HG02884 (cell line): ENCODE results near the gene ADORA2A.

Source experiments
- ATAC-seq: cut with Tn5 transposase; IDR thresholded peaks from one replicate; pipeline ENCODE4 v1.9.1; 2021; ENCODE audit warnings: mild to moderate bottlenecking, moderate library complexity; ENCODE audit not compliant: unreplicated experiment

The ADORA2A gene

GRCh38 chr22:24445481-24446259, 18.3 kb downstream of the ADORA2A start:
- ATAC-seq: no peak

GRCh38 chr22:24446260-24446611, 18.8 kb downstream of the ADORA2A start:
- ATAC-seq: no peak

- ATAC-seq: no peak
Observed at GRCh38 chr22:24450610-24451009, 23.2 kb downstream of the ADORA2A start.

- ATAC-seq: no peak
Observed at GRCh38 chr22:24451162-24451561, 23.8 kb downstream of the ADORA2A start.

- no peak for ATAC-seq
Observed at GRCh38 chr22:24453853-24454252, 26.5 kb downstream of the ADORA2A start.

GRCh38 chr22:24455039-24455438, 27.6 kb downstream of the ADORA2A start:
- no peak for ATAC-seq

- no peak for ATAC-seq
Observed at GRCh38 chr22:24455751-24456426, 28.5 kb downstream of the ADORA2A start.

GRCh38 chr22:24457894-24458420, 30.6 kb downstream of the ADORA2A start:
- ATAC-seq: no peak

GRCh38 chr22:24459911-24460310, 32.5 kb downstream of the ADORA2A start:
- no peak for ATAC-seq

- ATAC-seq: no peak
Observed at GRCh38 chr22:24460418-24461089, 33.2 kb downstream of the ADORA2A start.

- no peak for ATAC-seq
Observed at GRCh38 chr22:24463071-24463760, 35.8 kb downstream of the ADORA2A start.

- no peak for ATAC-seq
Observed at GRCh38 chr22:24465566-24465965, 38.2 kb downstream of the ADORA2A start.

- ATAC-seq: no peak
Observed at GRCh38 chr22:24465975-24466374, 38.6 kb downstream of the ADORA2A start.

GRCh38 chr22:24466716-24467328, 39.4 kb downstream of the ADORA2A start:
- no peak for ATAC-seq

- no peak for ATAC-seq
Observed at GRCh38 chr22:24467340-24467739, 39.9 kb downstream of the ADORA2A start.

GRCh38 chr22:24471570-24471969, 44.2 kb downstream of the ADORA2A start:
- ATAC-seq: no peak

GRCh38 chr22:24473284-24473683, 45.9 kb downstream of the ADORA2A start:
- ATAC-seq: no peak

- ATAC-seq: no peak
Observed at GRCh38 chr22:24474221-24474620, 46.8 kb downstream of the ADORA2A start.

- no peak for ATAC-seq
Observed at GRCh38 chr22:24474649-24475255, 47.4 kb downstream of the ADORA2A start.

- ATAC-seq: no peak
Observed at GRCh38 chr22:24481641-24482040, 54.2 kb downstream of the ADORA2A start.
